GM18868 (cell line): Measurements from ENCODE around the gene SYT7.

Experiments
- ATAC-seq: cut with Tn5 transposase; IDR thresholded peaks from one replicate; pipeline ENCODE4 v1.9.1; 2021; ENCODE audit warnings: mild to moderate bottlenecking, moderate library complexity; ENCODE audit not compliant: unreplicated experiment

SYT7 gene

GRCh38 chr11:61555978-61556377 lies 24.9 kb downstream of the SYT7 start:
- no peak for ATAC-seq

- no peak for ATAC-seq
These were observed 25.6 kb downstream of the SYT7 start for GRCh38 chr11:61555051-61555969.

GRCh38 chr11:61554172-61554988 lies 26.5 kb downstream of the SYT7 start:
- ATAC-seq: no peak

DNA sequence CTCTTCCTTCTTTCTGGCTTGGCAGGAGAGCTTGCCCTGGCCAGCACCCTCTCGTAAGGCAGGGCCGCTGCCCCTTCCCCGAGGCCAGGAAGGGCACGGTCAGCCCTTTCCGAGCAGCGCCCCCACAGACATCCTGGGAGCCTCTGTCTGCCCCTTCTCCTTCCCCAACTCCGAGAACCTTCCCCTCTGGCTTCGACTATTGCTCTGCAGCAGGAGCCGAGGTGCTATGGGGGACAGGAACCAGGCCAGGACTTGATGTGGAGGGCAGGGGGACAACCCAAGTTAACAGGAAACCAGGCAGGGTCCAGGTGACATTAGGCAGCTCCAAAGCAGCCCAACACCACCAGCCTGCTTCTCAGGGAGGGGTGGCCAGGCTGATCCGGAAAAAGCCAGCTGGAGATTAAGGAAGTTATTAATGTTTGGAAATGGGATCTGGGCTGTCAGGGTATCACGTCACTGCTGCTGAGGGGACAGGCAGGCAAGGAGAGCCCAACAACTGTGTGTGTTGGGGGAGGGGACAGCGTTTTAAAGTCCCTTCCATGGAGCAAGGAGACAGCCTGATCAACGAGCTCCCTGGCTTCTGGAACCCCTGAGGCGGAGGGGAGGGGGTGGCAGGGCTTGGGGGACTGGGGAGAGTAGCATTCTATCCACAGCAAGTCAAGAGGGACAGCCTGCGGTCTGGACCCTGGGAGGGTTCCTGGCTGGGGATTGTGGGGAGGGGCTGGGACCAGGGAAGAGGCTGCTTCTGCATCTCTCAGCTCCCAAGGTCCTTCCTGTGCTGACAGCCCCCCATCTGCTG lies 27.3 kb downstream of the SYT7 start:
- no peak for ATAC-seq

DNA sequence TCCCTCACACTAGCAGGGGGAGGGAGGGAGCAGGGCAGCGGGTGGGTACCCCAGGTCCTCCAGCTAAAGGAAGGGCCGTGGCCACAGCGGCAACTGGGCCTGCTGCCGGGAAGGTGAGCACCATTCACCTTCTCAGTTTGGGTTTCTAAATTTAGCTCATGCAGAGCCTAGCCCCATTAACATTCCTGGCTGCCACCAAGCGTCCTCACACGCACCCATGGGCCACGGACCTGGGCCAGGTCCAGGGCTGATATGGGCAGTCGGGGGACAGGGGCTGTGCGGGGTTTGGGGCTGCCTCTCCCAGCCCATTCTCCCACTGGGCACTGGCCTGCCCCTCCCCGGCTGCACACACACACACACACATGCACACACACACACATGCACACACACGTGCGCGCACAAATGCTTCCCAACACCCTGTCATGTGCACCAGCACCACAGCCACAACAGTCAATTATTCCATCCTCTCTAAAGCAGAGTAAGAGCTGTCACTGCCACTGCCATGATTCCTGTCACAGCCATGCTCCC lies 28.7 kb downstream of the SYT7 start:
- ATAC-seq: no peak

DNA sequence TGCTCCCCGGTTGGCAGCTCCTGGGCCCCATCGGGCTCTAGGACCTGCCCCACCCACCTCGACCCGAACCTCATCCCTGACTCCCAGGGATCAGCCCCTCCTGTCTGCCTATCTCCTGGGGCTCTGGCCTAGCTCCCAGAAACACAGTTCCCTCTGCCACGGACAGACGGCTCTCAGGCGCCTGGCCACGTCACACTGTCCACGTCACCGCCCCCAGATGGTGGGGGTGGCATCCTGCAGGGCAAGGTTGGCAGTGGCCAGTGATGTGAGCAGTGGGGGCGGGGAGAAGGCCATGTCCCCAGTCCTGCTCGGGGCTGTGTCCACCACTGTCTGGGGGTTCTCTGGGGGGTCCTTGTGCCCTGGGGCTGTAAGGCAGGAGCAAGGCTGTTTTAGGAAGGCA lies 29.2 kb downstream of the SYT7 start:
- no peak for ATAC-seq

DNA sequence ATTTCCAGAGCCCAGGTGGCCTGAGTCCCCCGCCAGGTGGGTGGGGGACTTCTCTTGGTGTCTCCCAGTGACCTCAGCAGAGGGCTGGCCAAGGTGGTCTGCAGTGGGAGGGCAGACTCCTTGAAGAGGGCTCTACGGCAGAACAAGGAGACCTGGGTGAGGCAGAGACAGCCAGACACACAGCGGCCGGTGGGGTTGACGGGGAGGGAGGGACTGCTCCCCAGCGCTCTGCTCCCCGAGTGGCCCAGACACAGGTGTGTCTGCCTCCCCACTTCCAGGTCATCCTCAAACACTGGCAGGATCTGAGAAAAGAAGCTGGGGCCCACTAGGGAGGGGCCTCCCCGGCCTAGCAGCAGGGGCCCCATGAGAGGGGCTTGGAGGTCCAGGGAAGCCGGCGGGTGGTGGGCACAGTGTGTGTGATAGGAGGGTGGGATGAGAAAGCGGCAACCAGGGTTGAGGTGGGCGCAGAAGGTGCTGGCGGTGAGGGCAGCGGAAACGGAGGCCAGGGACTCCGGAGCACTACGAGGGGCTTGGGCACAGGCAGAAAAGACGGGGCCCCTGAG lies 30.1 kb downstream of the SYT7 start:
- ATAC-seq: no peak

GRCh38 chr11:61549662-61550568 lies 31.0 kb downstream of the SYT7 start:
- ATAC-seq: no peak

- no peak for ATAC-seq
These were observed 31.7 kb downstream of the SYT7 start for GRCh38 chr11:61549177-61549576.

DNA sequence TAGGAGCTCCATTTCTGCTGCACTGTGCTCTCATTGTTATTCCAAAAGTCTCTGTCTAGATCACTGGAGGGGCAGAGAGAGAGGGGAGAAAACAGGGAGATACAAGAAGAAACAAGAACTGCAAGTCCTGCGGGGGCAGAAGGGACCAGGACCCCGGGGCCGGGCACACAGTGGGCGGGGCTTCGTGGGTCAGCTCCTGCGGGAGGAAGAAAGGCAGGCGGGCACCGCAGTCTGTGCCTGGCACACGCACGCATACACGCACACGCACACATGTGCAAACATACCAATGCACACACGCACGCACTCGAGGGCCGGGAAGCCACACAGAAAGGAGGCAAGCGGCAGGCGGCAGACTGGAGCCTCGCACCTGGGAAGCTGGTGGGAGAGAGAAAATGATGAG lies 33.6 kb downstream of the SYT7 start:
- no peak for ATAC-seq

DNA sequence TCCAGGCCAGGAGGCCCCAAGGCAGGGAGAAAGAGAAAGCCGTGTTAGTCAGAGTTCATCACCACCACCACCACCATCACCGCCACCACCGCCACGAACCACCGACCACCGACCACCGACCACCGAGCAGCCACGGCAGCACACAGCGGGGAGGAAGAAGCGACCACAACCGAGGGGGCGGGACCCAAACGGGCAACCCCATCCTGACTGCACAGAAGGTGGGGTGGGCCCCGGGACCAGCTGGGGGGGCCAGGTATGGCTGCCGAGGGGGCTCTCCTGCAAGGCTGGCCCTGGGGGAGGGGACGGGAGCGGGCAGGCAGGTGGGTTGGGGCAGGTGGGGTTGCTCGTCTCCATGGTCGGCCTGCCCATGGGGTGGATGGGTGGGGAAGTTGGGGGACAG lies 34.2 kb downstream of the SYT7 start:
- no peak for ATAC-seq

DNA sequence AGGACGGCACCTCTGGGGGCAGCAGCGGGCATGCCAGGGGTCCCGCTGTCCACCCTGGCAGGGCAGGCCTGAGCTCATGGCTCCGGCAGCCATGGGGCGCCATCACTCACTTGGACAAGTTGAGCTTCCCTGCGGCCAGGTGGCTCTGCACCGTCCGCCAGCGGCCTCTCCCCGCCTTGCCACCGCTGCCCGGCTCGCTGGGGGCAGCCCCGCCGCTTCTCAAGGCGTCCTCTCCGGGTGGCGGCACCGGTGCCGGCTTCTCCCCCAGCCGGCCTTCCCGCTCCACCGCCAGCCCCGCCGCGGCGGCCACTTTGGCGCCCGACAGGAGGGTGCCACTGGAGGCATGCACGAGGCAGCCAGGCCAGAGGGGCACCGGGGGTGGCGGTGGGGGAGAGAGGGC lies 35.0 kb downstream of the SYT7 start:
- no peak for ATAC-seq

DNA sequence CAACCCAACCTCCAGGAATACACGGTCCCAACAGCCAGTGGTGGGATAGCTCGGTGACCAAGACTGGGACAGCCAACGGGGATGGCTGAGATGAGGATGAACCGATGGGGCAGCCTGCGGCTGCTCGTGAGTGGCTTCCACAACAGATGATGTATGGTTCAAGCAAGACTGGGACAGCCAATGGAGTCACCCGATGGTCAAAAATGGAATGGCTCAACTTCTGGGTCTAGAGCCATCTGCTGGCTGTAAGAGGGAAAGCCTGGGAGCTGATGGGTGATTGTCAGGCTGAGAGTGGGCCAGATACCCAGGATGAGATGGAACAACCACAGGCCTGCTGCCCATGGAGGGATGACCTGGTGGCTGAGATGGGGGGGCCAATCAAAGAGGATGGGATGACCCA lies 35.5 kb downstream of the SYT7 start:
- no peak for ATAC-seq

GRCh38 chr11:61544466-61544865 lies 36.4 kb downstream of the SYT7 start:
- ATAC-seq: no peak

- ATAC-seq: no peak
These were observed 37.1 kb downstream of the SYT7 start for GRCh38 chr11:61543606-61544306.

DNA sequence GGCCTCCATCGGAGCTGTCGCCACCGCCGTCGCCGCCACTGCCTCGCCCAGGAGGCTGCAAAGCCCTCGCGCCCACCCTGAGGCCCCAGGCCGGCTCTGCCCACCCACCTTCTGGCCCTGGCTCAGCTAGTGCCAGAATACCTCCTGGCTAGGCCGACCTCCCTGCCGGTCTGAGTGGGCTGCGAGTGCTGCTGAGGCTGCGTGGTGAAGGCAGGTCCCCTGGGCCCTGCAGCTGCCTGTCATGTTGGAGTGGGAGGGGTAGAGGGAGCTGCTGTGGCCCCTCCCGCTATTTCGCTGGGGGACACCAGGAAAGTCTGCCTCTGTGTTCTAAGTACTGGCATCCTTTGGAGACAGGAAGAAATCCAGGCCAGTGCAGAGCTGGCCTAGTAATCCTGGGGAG lies 38.2 kb downstream of the SYT7 start:
- ATAC-seq: no peak

GRCh38 chr11:61542024-61542461 lies 38.8 kb downstream of the SYT7 start:
- ATAC-seq: no peak

GRCh38 chr11:61541598-61541997 lies 39.3 kb downstream of the SYT7 start:
- no peak for ATAC-seq

DNA sequence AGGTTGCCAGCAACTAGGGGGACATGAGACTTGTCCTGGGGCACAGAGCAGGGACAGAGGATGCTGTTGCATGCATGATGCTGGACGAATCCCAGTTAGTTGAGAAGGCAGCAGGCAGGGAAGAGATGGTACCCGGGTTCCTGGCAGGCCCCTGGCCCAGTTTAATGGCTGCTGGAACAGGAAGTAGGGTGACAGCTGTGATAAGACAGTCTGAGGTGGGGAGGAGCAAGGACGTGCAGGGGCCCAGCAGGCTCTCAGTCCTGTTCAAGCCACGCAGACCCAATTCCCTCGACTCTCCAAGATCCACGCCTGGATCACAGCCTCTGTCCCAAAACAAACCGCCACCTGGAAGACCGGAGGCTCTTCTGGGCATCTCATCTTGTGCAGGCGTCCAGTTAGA lies 40.3 kb downstream of the SYT7 start:
- no peak for ATAC-seq
